PC-3 (cell line): ENCODE measurements around the gene DUSP2. TPM values are rescaled to one million over a fixed set of nuclear protein-coding genes. Genes with fewer than 3 reads are reported as not detected.

ENCODE experiments used
- ATAC-seq: fragments of 200-7000 bp; cut with Tn5 transposase; 2 replicates; pipeline ENCODE4 v1.9.1; 2020; ENCODE audit warnings: mild to moderate bottlenecking, moderate library complexity
- BruUV-seq: library from RNA; stranded (reverse); fragments of 400-500 nt; replicated peaks from 2 replicates; lab custom pipeline; 2021; lab: Mats Ljungman, UMichigan
- CTCF ChIA-PET: fragments of 300-600 bp; sonication (Branson Sonifier 250); formaldehyde crosslinking; loops from one replicate; lab custom pipeline; 2022; ENCODE audit warnings: antibody characterized with exemption; lab: Charles Lee
- POLR2A ChIA-PET: fragments of 300-600 bp; sonication (Branson Sonifier 250); formaldehyde crosslinking; loops from one replicate; lab custom pipeline; 2022; ENCODE audit warnings: antibody characterized with exemption; ENCODE audit not compliant: unreplicated experiment; lab: Charles Lee
- DNase-seq: peaks from one replicate; pipeline ENCODE4 v3.0.0-alpha.2; 2015
- H2AFZ ChIP-seq: fragments of 300-600 bp; sonication (generic); 2 replicates; pipeline ENCODE4 v1.6.0; 2016; ENCODE audit warnings: antibody characterized with exemption, low read length
- H3F3A ChIP-seq: fragments of 300-600 bp; sonication (generic); one replicate; pipeline ENCODE4 v1.6.0; 2017; ENCODE audit warnings: antibody characterized with exemption, low read length, control low read depth, mild to moderate bottlenecking; ENCODE audit not compliant: unreplicated experiment
- H3K27ac ChIP-seq: fragments of 300-600 bp; sonication (generic); 2 replicates; pipeline ENCODE4 v1.5.1; 2016; ENCODE audit warnings: mild to moderate bottlenecking, low read length
- H3K27me3 ChIP-seq: fragments of 300-600 bp; sonication (generic); 2 replicates; pipeline ENCODE4 v1.6.1; 2016; ENCODE audit warnings: low read length, mixed read lengths
- H3K36me3 ChIP-seq: fragments of 300-600 bp; sonication (generic); 2 replicates; pipeline ENCODE4 v1.6.1; 2016; ENCODE audit warnings: low read depth, mixed run types, low read length, mixed read lengths
- H3K4me1 ChIP-seq: fragments of 300-600 bp; sonication (generic); 2 replicates; pipeline ENCODE4 v1.5.1; 2016; ENCODE audit warnings: low read length; ENCODE audit not compliant: insufficient read depth
- H3K4me2 ChIP-seq: fragments of 300-600 bp; sonication (generic); 2 replicates; pipeline ENCODE4 v1.6.0; 2016; ENCODE audit warnings: low read length
- H3K4me3 ChIP-seq: fragments of 300-600 bp; sonication (generic); 2 replicates; pipeline ENCODE4 v1.5.1; 2016; ENCODE audit warnings: mild to moderate bottlenecking, low read length, mixed read lengths
- H3K79me2 ChIP-seq: fragments of 300-600 bp; sonication (generic); 2 replicates; pipeline ENCODE4 v1.6.1; 2017; ENCODE audit warnings: low read length, mixed read lengths
- H3K9ac ChIP-seq: fragments of 300-600 bp; sonication (generic); 2 replicates; pipeline ENCODE4 v1.6.0; 2016; ENCODE audit warnings: mild to moderate bottlenecking, low read length
- H3K9me2 ChIP-seq: fragments of 300-600 bp; sonication (generic); replicated peaks from 2 replicates; pipeline ENCODE4 v1.6.1; 2016; ENCODE audit warnings: mixed run types, low read length, mixed read lengths
- H3K9me3 ChIP-seq: fragments of 300-600 bp; sonication (generic); 2 replicates; pipeline ENCODE4 v1.6.1; 2016; ENCODE audit warnings: low read length, mixed read lengths
- H4K20me1 ChIP-seq: fragments of 300-600 bp; sonication (generic); 2 replicates; pipeline ENCODE4 v1.6.1; 2016; ENCODE audit warnings: low read length, mixed read lengths
- EZH2 ChIP-seq: fragments of 300-600 bp; sonication (generic); IDR thresholded peaks from one replicate; pipeline ENCODE4 v1.6.1; 2017; ENCODE audit warnings: antibody characterized with exemption, mild to moderate bottlenecking, low read length; ENCODE audit not compliant: unreplicated experiment
- EZH2phosphoT487 ChIP-seq: fragments of 300-600 bp; sonication (generic); IDR thresholded peaks from 2 replicates; pipeline ENCODE4 v1.6.1; 2018; ENCODE audit warnings: mild to moderate bottlenecking, antibody characterized with exemption, low read length, borderline replicate concordance
- intact Hi-C: fragments of 100-400 bp; cut with micrococcal nuclease; formaldehyde crosslinking; loops from 2 replicates; pipeline ENCODE4 v1.9.0; 2023
- total RNA-seq: library from RNA; depleted of rRNA; stranded (reverse); fragments of >200 nt; gene quantifications from 2 replicates; pipeline ENCODE4 v1.2.3, GENCODE V29; 2014
- TF ChIP-seq, protein P1 (sequence below): fragments of 300-600 bp; sonication (generic); conservative IDR thresholded peaks from 2 replicates; pipeline ENCODE4 v1.5.1; 2017; ENCODE audit warnings: antibody characterized with exemption, low read depth, mild to moderate bottlenecking, low read length

Gene DUSP2
- total RNA-seq, 1 experiment from 2014 or later = 6.9 TPM

DNA sequence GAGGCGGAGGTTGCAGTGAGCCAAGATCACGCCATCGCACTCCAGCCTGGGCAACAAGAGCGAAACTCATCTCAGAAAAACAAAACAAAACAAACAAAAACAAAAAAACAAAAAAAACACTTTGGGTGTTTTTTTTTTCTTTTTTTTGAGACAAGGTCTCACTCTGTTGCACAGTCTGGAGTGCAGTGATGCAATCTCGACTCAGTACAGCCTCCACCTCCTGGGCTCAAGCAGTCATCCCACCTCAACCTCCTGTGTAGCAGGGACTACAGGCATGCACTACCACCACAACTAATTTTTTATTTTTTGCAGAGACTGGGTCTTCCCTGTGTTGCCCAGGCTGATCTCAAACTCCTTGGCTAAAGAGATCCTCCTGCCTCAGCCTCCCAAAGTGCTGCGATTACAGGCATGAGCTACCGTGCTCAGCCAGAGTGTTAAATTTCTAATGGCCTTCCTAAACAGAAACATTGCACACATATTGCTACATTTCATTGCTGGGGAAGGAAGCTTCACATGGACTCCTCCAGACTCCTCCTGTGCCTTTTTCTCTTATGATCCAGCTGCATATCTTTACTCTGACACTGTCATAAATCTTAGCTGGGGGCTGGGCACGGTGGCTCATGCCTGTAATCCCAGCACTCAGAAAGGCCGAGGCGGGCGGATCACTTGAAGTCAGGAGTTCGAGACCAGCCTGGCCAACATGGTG, 43.7 kb upstream of the DUSP2 start:
- POLR2A ChIA-PET = interaction anchor here (0.7 kb wide), 1 partner anchor 44 kb away, joined by 7 read pairs; no protein-coding TSS in a partner anchor
- DNase-seq = no peak
- TF ChIP-seq, protein P1, sequence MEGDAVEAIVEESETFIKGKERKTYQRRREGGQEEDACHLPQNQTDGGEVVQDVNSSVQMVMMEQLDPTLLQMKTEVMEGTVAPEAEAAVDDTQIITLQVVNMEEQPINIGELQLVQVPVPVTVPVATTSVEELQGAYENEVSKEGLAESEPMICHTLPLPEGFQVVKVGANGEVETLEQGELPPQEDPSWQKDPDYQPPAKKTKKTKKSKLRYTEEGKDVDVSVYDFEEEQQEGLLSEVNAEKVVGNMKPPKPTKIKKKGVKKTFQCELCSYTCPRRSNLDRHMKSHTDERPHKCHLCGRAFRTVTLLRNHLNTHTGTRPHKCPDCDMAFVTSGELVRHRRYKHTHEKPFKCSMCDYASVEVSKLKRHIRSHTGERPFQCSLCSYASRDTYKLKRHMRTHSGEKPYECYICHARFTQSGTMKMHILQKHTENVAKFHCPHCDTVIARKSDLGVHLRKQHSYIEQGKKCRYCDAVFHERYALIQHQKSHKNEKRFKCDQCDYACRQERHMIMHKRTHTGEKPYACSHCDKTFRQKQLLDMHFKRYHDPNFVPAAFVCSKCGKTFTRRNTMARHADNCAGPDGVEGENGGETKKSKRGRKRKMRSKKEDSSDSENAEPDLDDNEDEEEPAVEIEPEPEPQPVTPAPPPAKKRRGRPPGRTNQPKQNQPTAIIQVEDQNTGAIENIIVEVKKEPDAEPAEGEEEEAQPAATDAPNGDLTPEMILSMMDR = no peak
- TF ChIP-seq EZH2 (no peak), EZH2phosphoT487 (no peak)
- CTCF ChIA-PET = no interaction called here
- Histone ChIP-seq H3K4me2 (no peak overlapping the region), H3K4me1 (no peaks in the 10 kb centered on the region), H3K4me3 (no peak overlapping the region), H3F3A (no peaks in the 10 kb centered on the region), H3K9me2 (no peaks in the 10 kb centered on the region), H3K27ac (no peak overlapping the region), H3K27me3 (no peaks in the 10 kb centered on the region), H3K9ac (no peak overlapping the region), H3K79me2 (peaks cover 21% of the 10 kb centered on the region), H4K20me1 (0 out of 2 replicates have a peak, but pooled peaks cover 12% of the 10 kb centered on the region), H2AFZ (no peak overlapping the region), H3K9me3 (no peaks in the 10 kb centered on the region), H3K36me3 (peaks cover 71% of the 10 kb centered on the region)
- no TSS peak for BruUV-seq
- no peak for ATAC-seq
- intact Hi-C loops = no loop called here

DNA sequence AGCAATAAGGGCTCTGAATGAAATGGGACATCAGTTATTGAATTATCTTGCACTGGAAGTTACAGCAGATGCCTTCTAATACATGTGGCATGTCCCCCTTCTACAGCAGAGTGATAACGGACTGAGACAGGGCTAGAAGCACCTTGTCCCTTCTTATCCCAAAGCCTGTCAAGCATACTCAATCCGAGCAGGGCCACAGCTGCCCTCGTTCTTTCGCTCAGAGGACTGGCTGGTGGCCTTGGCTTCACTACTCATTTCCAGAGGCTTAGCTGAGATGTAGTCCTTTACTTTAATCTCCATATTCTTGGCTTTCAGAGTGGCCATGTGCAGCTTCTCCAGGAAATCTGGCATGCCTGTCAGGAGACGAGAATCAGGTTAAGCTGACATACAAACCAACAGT, 41.3 kb upstream of the DUSP2 start:
- Histone ChIP-seq H3K27ac (no peak overlapping the region), H3K4me2 (no peak overlapping the region), H3K79me2 (0 out of 2 replicates have a peak, but pooled peaks cover 3% of the 10 kb centered on the region), H4K20me1 (0 out of 2 replicates have a peak, but pooled peaks cover 3% of the 10 kb centered on the region), H3K9me3 (no peaks in the 10 kb centered on the region), H3F3A (peaks cover 3% of the 10 kb centered on the region), H3K27me3 (no peaks in the 10 kb centered on the region), H3K9me2 (no peaks in the 10 kb centered on the region), H3K9ac (no peak overlapping the region), H3K4me3 (no peak overlapping the region), H3K4me1 (no peaks in the 10 kb centered on the region), H3K36me3 (peaks cover 48% of the 10 kb centered on the region), H2AFZ (no peak overlapping the region)
- intact Hi-C loops = no loop called here
- ATAC-seq (no peak), DNase-seq (no peak)
- no TSS peak for BruUV-seq
- TF ChIP-seq, protein P1 = no peak
- TF ChIP-seq EZH2phosphoT487 = no peak
- no peak for TF ChIP-seq EZH2
- CTCF ChIA-PET = no interaction called here
- POLR2A ChIA-PET = no interaction called here

DNA sequence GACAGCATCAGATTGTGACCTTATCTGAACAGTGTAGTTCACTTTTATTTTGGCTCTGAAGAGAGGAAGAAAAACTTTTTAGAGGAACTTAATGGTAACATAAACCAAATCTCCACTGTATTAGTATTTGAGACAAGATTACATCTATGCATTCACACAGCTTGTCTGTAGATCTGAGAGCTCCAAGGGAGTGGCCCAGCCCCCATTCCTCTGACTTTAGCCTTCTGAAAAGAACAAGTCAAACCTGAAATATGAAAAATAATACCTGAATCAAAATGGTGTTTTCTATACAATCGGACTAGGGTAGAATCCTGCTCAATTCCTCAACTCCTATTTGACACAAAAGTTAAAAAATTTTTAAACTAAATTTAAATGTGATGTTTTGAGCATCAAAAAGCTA, 40.3 kb upstream of the DUSP2 start:
- intact Hi-C loops = no loop called here
- POLR2A ChIA-PET = no interaction called here
- H3K4me1 ChIP-seq = no peaks in the 10 kb centered on the region
- BruUV-seq = no TSS peak
- peaks cover 3% of the 10 kb centered on the region for H3F3A ChIP-seq
- no peaks in the 10 kb centered on the region for H4K20me1 ChIP-seq
- no peak overlapping the region for H3K4me3 ChIP-seq
- ATAC-seq = no peak
- H3K79me2 ChIP-seq = no peaks in the 10 kb centered on the region
- TF ChIP-seq EZH2phosphoT487 = no peak
- TF ChIP-seq EZH2 = no peak
- TF ChIP-seq, protein P1 = no peak
- DNase-seq = no peak
- no peaks in the 10 kb centered on the region for H3K9me2 ChIP-seq
- peaks cover 40% of the 10 kb centered on the region for H3K36me3 ChIP-seq
- H3K27ac ChIP-seq = no peak overlapping the region
- CTCF ChIA-PET = no interaction called here
- no peak overlapping the region for H3K4me2 ChIP-seq
- no peaks in the 10 kb centered on the region for H3K9me3 ChIP-seq
- no peaks in the 10 kb centered on the region for H3K27me3 ChIP-seq
- H3K9ac ChIP-seq = no peak overlapping the region
- H2AFZ ChIP-seq = no peak overlapping the region
